ENCODE results near the gene SLC25A38.

GRCh38 chr3:39346785-39347585 lies 36.2 kb upstream of the SLC25A38 start:
- TF ChIP-seq CTCF (IDR thresholded peaks at IDR 0.05), result no peak
- no peak for TF ChIP-seq POLR2A (IDR thresholded peaks at IDR 0.05)

Data from thyroid gland (tissue), 4 donors.